H1 (cell line): ENCODE results near the gene POU6F2. TPM values are rescaled to one million over a fixed set of nuclear protein-coding genes. Genes with fewer than 3 reads are reported as not detected.

Experiments used
- CTCF ChIA-PET: fragments of 300-600 bp; sonication (Branson Sonifier 250); formaldehyde crosslinking; loops from one replicate; lab custom pipeline; 2021; ENCODE audit not compliant: partially characterized antibody; lab: Charles Lee
- POLR2A ChIA-PET: fragments of 300-600 bp; sonication (Branson Sonifier 250); formaldehyde crosslinking; loops from one replicate; lab custom pipeline; 2021; ENCODE audit warnings: inconsistent platforms; ENCODE audit not compliant: partially characterized antibody; lab: Charles Lee
- DNase-seq, 2 experiments: peaks; one replicate each; pipeline versions ENCODE4 v3.0.0 to v3.0.0-alpha.2; 2010 to 2022; ENCODE audit warnings: low spot score in 2 of 2, low read depth in 1 of 2, mixed read lengths in 1 of 2
- FAIRE-seq: peaks from 2 replicates; lab custom pipeline; 2011; peaks lifted over from hg19 to GRCh38; lab: Jason Lieb, UNC
- H2AFZ ChIP-seq: 2 replicates; pipeline ENCODE4 v1.8.1; 2012; ENCODE audit warnings: low read length, inconsistent platforms
- H2AK5ac ChIP-seq: 2 replicates; pipeline ENCODE4 v1.6.1; 2013; ENCODE audit warnings: low read depth, low read length
- H2BK120ac ChIP-seq: replicated peaks from 2 replicates; pipeline ENCODE3; 2013; ENCODE audit warnings: low read depth, low read length, inconsistent platforms
- H2BK12ac ChIP-seq: 2 replicates; pipeline ENCODE4 v1.6.1; 2013; ENCODE audit warnings: low read depth, low read length
- H2BK15ac ChIP-seq: 2 replicates; pipeline ENCODE4 v1.6.1; 2013; ENCODE audit warnings: low read length
- H2BK20ac ChIP-seq: 2 replicates; pipeline ENCODE4 v1.6.1; 2013; ENCODE audit warnings: low read length
- H2BK5ac ChIP-seq: 2 replicates; pipeline ENCODE4 v1.6.1; 2013; ENCODE audit warnings: low read depth, low read length
- H3K14ac ChIP-seq: 2 replicates; pipeline ENCODE4 v1.6.1; 2013; ENCODE audit warnings: inconsistent platforms; ENCODE audit not compliant: insufficient read length
- H3K18ac ChIP-seq: 2 replicates; pipeline ENCODE4 v1.6.1; 2013; ENCODE audit warnings: low read length; ENCODE audit errors: extremely low read depth
- H3K23ac ChIP-seq: 2 replicates; pipeline ENCODE4 v1.6.1; 2013; ENCODE audit warnings: inconsistent platforms; ENCODE audit not compliant: insufficient read length
- H3K23me2 ChIP-seq: 2 replicates; pipeline ENCODE4 v1.6.1; 2013; ENCODE audit warnings: low read depth, low read length
- H3K27ac ChIP-seq: 2 replicates; pipeline ENCODE4 v1.6.1; 2011; ENCODE audit warnings: low read depth, low read length, inconsistent platforms
- H3K27me3 ChIP-seq, 4 experiments: replicated peaks in 1 of 4; 1 replicate in 1 of 4; 2 replicates in 3 of 4; pipeline versions ENCODE4 v1.6.1 to v1.8.1; 2011 to 2013; ENCODE audit warnings: low read length in 3 of 4, mild to moderate bottlenecking in 3 of 4, inconsistent platforms in 2 of 4, mixed read lengths in 2 of 4, moderate library complexity in 1 of 4; ENCODE audit not compliant: control insufficient read depth in 3 of 4, insufficient read depth in 3 of 4; ENCODE audit errors: extremely low read depth in 1 of 4
- H3K36me3 ChIP-seq, 4 experiments: 2 replicates each; pipeline versions ENCODE4 v1.6.1 to v1.8.1; 2011 to 2013; ENCODE audit warnings: mild to moderate bottlenecking in 4 of 4, low read length in 3 of 4, moderate library complexity in 2 of 4, control low read depth in 1 of 4, inconsistent platforms in 1 of 4; ENCODE audit not compliant: insufficient read depth in 4 of 4, control insufficient read depth in 2 of 4
- H3K4ac ChIP-seq: replicated peaks from 2 replicates; pipeline ENCODE3; 2013; ENCODE audit warnings: low read length, low read depth, mixed read lengths, inconsistent platforms; ENCODE audit not compliant: insufficient read length
- H3K4me1 ChIP-seq, 4 experiments: replicated peaks in 1 of 4; 1 replicate in 1 of 4; 2 replicates in 3 of 4; pipeline versions ENCODE4 v1.6.1 to v1.8.1; 2011 to 2013; ENCODE audit warnings: low read length in 3 of 4, inconsistent platforms in 2 of 4, mixed read lengths in 1 of 4; ENCODE audit not compliant: insufficient read depth in 4 of 4, control insufficient read depth in 3 of 4
- H3K4me2 ChIP-seq, 2 experiments: 2 replicates each; pipeline versions ENCODE4 v1.6.1 to v1.8.1; 2011 to 2013; ENCODE audit warnings: low read depth in 2 of 2, low read length in 2 of 2, control low read depth in 1 of 2, inconsistent platforms in 1 of 2, mild to moderate bottlenecking in 1 of 2; ENCODE audit not compliant: insufficient read depth in 1 of 2
- H3K4me3 ChIP-seq, 4 experiments: fragments of 200-600, 300-600 bp in 1 of 4; sonication (generic), shearing (Covaris generic), sonication (Bioruptor Twin) in 1 of 4; 2 replicates each; pipeline versions ENCODE4 v1.5.1 to v1.8.1; 2011 to 2016; ENCODE audit warnings: low read length in 4 of 4, low read depth in 3 of 4, control low read depth in 2 of 4, inconsistent platforms in 2 of 4, mild to moderate bottlenecking in 2 of 4, mixed read lengths in 1 of 4, moderate library complexity in 1 of 4; ENCODE audit not compliant: insufficient read depth in 2 of 4; ENCODE audit errors: extremely low read depth in 1 of 4
- H3K56ac ChIP-seq: replicated peaks from 2 replicates; pipeline ENCODE3; 2013; ENCODE audit warnings: low read depth, mild to moderate bottlenecking, mixed read lengths, low read length, inconsistent platforms; ENCODE audit not compliant: insufficient read length
- H3K79me1 ChIP-seq: 2 replicates; pipeline ENCODE4 v1.6.1; 2013; ENCODE audit warnings: low read depth, low read length, control low read depth
- H3K79me2 ChIP-seq, 2 experiments: 2 replicates each; pipeline versions ENCODE4 v1.6.1 to v1.8.1; 2012 to 2013; ENCODE audit warnings: low read length in 2 of 2, mild to moderate bottlenecking in 2 of 2, inconsistent platforms in 1 of 2; ENCODE audit not compliant: insufficient read depth in 2 of 2, control insufficient read depth in 1 of 2
- H3K9ac ChIP-seq, 4 experiments: replicated peaks in 1 of 4; 1 replicate in 1 of 4; 2 replicates in 3 of 4; pipeline versions ENCODE4 v1.6.1 to v1.8.1; 2011 to 2013; ENCODE audit warnings: low read depth in 3 of 4, low read length in 3 of 4, control low read depth in 2 of 4, mild to moderate bottlenecking in 2 of 4, moderate library complexity in 2 of 4, inconsistent platforms in 1 of 4; ENCODE audit errors: extremely low read depth in 1 of 4
- H3K9me3 ChIP-seq, 2 experiments: 2 replicates each; pipeline versions ENCODE4 v1.6.1 to v1.8.1; 2012 to 2013; ENCODE audit warnings: mild to moderate bottlenecking in 2 of 2, moderate library complexity in 2 of 2, control low read depth in 1 of 2, inconsistent platforms in 1 of 2, low read depth in 1 of 2, low read length in 1 of 2, mixed read lengths in 1 of 2; ENCODE audit not compliant: insufficient read depth in 2 of 2
- H4K20me1 ChIP-seq, 2 experiments: replicated peaks in 1 of 2; 2 replicates each; pipeline versions ENCODE3 to v1.8.1; 2011 to 2013; ENCODE audit warnings: inconsistent platforms in 2 of 2, low read length in 2 of 2, mild to moderate bottlenecking in 1 of 2; ENCODE audit not compliant: insufficient read depth in 2 of 2, control insufficient read depth in 1 of 2
- H4K5ac ChIP-seq: 2 replicates; pipeline ENCODE4 v1.6.1; 2013; ENCODE audit warnings: low read length, low read depth, mixed read lengths, inconsistent platforms; ENCODE audit not compliant: insufficient read length
- H4K8ac ChIP-seq: 2 replicates; pipeline ENCODE4 v1.8.0; 2013; ENCODE audit warnings: mild to moderate bottlenecking, moderate library complexity, low read length, inconsistent platforms; ENCODE audit not compliant: insufficient read depth; ENCODE audit errors: extremely low read depth
- H4K91ac ChIP-seq: replicated peaks from 2 replicates; pipeline ENCODE3; 2013; ENCODE audit warnings: low read length, mixed read lengths, inconsistent platforms; ENCODE audit not compliant: insufficient read length
- SP4 ChIP-seq: IDR thresholded peaks from 2 replicates; pipeline ENCODE4 v1.6.1; 2012; ENCODE audit warnings: low read length, inconsistent platforms
- WGBS, 2 experiments: shearing (Covaris generic) in 1 of 2; methylation state at CpG; one replicate each; pipeline versions ENCODE4 v1.1.6 to v1.1.7; 2013 to 2015; ENCODE audit warnings: low lambda C conversion rate in 2 of 2, mixed read lengths in 2 of 2, inconsistent platforms in 1 of 2, low coverage in 1 of 2, missing lambda C conversion rate in 1 of 2; ENCODE audit not compliant: insufficient replicate concordance in 2 of 2, insufficient coverage in 1 of 2, insufficient read length in 1 of 2; ENCODE audit errors: extremely low coverage in 1 of 2, missing lambda C conversion rate in 1 of 2; 5-methylcytosine and 5-hydroxymethylcytosine counted together
- polyA plus RNA-seq, 7 experiments: library from polyadenylated mRNA; depleted of rRNA in 3 of 7; stranded (reverse) in 5 of 7; unstranded in 2 of 7; fragments of >200 nt in 5 of 7; fragments of 200-250 nt in 2 of 7; gene quantifications; 1 replicate in 5 of 7; 2 replicates in 1 of 7; 4 replicates in 1 of 7; pipeline versions ENCODE4 v1.2.1 to v1.2.3, GENCODE V29; 2011 to 2013; ENCODE audit warnings: missing spikeins in 2 of 7, mixed read lengths in 2 of 7
- total RNA-seq: library from RNA; stranded (reverse); fragmentation: NEBNext Ultra II Directional; extraction: Animal tissue kit (Norgen Biotek cat#: 25700); gene quantifications from 2 replicates; pipeline ENCODE4 v1.2.1, GENCODE V29; 2021

The POU6F2 gene
- total and polyA plus RNA-seq, 2 of the 8 experiments (the other 6 are each of a cell fraction or from before 2014, with no cell fraction given): 1.1 to 2.0 TPM

DNA sequence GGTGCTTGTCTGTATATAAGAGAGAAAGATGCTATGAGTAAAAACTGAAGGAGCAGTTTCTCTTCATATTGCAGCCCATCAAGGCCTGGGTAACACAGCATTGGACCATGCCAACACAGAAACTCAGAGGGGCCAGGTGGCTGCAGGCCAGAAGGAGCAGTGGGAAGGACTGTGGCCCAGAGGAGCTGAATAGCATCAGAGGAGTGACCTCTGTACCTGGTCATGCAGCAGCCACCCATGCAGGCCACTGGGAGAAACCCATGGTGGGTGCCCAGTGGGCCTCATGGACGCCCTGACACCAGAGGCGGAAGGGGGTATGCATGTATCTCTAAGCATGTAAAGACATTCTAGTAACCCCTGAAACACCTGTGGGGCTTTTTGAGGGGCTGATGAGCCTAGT is 512.6 kb downstream of the POU6F2 start:
- Histone ChIP-seq H2AFZ (no peak overlapping the region), H3K36me3 (no peaks in the 10 kb centered on the region; a peak in 1 of 8 replicates), H3K9ac (no peak overlapping the region), H2AK5ac (no peak overlapping the region), H2BK12ac (no peak overlapping the region), H2BK120ac (no peak overlapping the region), H3K27me3 (no peaks in the 10 kb centered on the region), H2BK5ac (no peak overlapping the region), H3K79me1 (no peaks in the 10 kb centered on the region), H3K4me1 (no peaks in the 10 kb centered on the region), H3K27ac (no peak overlapping the region), H2BK20ac (no peak overlapping the region), H3K23ac (no peak overlapping the region), H3K4me3 (no peak overlapping the region), H4K8ac (no peak overlapping the region), H3K9me3 (no peaks in the 10 kb centered on the region), H2BK15ac (no peak overlapping the region), H3K4me2 (no peak overlapping the region), H4K91ac (no peak overlapping the region), H3K56ac (no peak overlapping the region), H4K5ac (no peak overlapping the region), H3K18ac (no peak overlapping the region), H3K4ac (no peak overlapping the region), H3K79me2 (no peaks in the 10 kb centered on the region), H3K14ac (no peak overlapping the region), H3K23me2 (no peaks in the 10 kb centered on the region), H4K20me1 (no peaks in the 10 kb centered on the region)
- WGBS, 2 experiments: 77% methylated on average over 2 of the region's 2 CpGs; no CpG with 5 or more reads in 1 of the 2 experiments
- ChIA-PET CTCF (no interaction called here), POLR2A (no interaction called here)
- DNase-seq (no peak), FAIRE-seq (no peak)
- TF ChIP-seq SP4: no peak
